Activated CD4-positive, alpha-beta T cell treated with anti-CD3 and anti-CD28 coated beads, Interleukin-2, amount 10 ng/mL, durations not matched to agents 7 days and 5 days (primary cell): ENCODE data around the gene LMTK2. TPM values are rescaled to one million over a fixed set of nuclear protein-coding genes. Genes with fewer than 3 reads are reported as not detected.

Experiments used
- CTCF ChIA-PET: fragments of 350-600 bp; sonication (Branson Sonifier 250); formaldehyde crosslinking; loops from one replicate; lab custom pipeline; 2021; ENCODE audit warnings: antibody characterized with exemption; lab: Charles Lee
- POLR2A ChIA-PET: fragments of 350-600 bp; sonication (Branson Sonifier 250); formaldehyde crosslinking; loops from one replicate; lab custom pipeline; 2021; ENCODE audit warnings: antibody characterized with exemption; lab: Charles Lee
- DNase-seq: peaks from one replicate; pipeline ENCODE4 v3.0.0-alpha.2; 2020
- H3K27ac Mint-ChIP-seq: one replicate; pipeline ENCODE4 v1.8.0; 2021; ENCODE audit warnings: mild to moderate bottlenecking, moderate library complexity, mixed read lengths
- H3K27me3 Mint-ChIP-seq: one replicate; pipeline ENCODE4 v1.8.0; 2021; ENCODE audit warnings: mixed read lengths
- H3K36me3 Mint-ChIP-seq: one replicate; pipeline ENCODE4 v1.8.0; 2021; ENCODE audit warnings: low read depth, mixed read lengths
- H3K4me1 Mint-ChIP-seq: one replicate; pipeline ENCODE4 v1.8.0; 2021; ENCODE audit warnings: mixed read lengths
- H3K4me3 Mint-ChIP-seq: one replicate; pipeline ENCODE4 v1.8.0; 2021; ENCODE audit warnings: mild to moderate bottlenecking, moderate library complexity, mixed read lengths
- H3K9me3 Mint-ChIP-seq: one replicate; pipeline ENCODE4 v1.8.0; 2021; ENCODE audit warnings: mixed read lengths
- total RNA-seq, 2 experiments: library from RNA; stranded (reverse); gene quantifications; one replicate each; pipeline ENCODE4 v1.2.3, GENCODE V29; 2021

LMTK2 gene
- total RNA-seq, 2 experiments from 2014 or later, result 12.8 to 15.5 TPM

DNA sequence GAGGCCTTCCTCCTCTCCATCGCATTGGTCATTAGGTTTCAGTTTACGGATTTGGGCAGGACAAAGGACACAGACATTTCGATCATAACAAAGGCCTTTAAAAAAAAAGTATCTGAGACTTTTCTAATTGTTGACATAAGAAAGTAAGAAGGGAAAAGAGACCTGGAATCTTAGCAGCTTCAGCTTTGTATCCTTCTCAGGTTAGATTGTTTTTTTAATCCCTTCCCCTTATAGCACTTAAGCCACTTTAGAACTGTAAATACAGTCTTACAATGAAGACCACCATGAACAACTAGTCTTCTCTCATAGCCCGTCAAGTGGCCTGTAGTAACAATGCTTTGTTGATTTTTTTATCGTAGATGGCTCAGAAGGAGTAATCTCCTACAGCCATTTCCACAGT is 45.2 kb downstream of the LMTK2 start:
- no peak overlapping the region for H3K27ac Mint-ChIP-seq
- ChIA-PET CTCF (no interaction called here), POLR2A (no interaction called here)
- no peaks in the 10 kb centered on the region for H3K4me1 Mint-ChIP-seq
- no peaks in the 10 kb centered on the region for H3K27me3 Mint-ChIP-seq
- H3K9me3 Mint-ChIP-seq, result no peaks in the 10 kb centered on the region
- no peak overlapping the region for H3K4me3 Mint-ChIP-seq
- H3K36me3 Mint-ChIP-seq, result peaks cover 25% of the 10 kb centered on the region
- no peak for DNase-seq

- Mint-ChIP-seq H3K27ac (no peak overlapping the region), H3K9me3 (no peaks in the 10 kb centered on the region), H3K4me1 (no peaks in the 10 kb centered on the region), H3K4me3 (no peak overlapping the region), H3K36me3 (peaks cover 24% of the 10 kb centered on the region), H3K27me3 (no peaks in the 10 kb centered on the region)
- ChIA-PET CTCF (interaction anchor here (1.1 kb wide), 1 partner anchor 9 kb away, joined by 3 read pairs; no protein-coding TSS in a partner anchor), POLR2A (no interaction called here)
- DNase-seq, result no peak
Measured at GRCh38 chr7:98156700-98157099, 50.0 kb downstream of the LMTK2 start.

DNA sequence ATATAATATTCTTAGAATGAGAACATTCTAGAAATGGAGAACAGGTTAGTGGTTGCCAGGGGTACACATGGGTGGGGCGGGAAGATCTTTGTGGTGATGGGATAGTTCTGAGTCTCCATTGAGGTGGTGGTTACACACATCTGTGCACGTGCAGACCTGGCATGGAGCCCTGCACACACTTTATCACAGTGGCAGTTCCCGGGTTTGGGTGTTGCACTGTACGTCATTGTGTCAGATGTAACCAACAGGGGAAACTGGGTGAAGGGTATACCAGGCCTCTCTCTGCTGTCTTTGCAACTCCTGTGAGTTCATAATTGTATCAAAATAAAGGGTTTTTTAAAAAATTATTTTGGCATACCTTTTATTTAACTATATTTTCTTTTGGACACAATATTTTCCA is 51.1 kb downstream of the LMTK2 start:
- DNase-seq, result no peak
- ChIA-PET CTCF (no interaction called here), POLR2A (no interaction called here)
- no peaks in the 10 kb centered on the region for H3K27me3 Mint-ChIP-seq
- no peaks in the 10 kb centered on the region for H3K4me1 Mint-ChIP-seq
- no peaks in the 10 kb centered on the region for H3K9me3 Mint-ChIP-seq
- no peak overlapping the region for H3K27ac Mint-ChIP-seq
- no peak overlapping the region for H3K4me3 Mint-ChIP-seq
- peaks cover 24% of the 10 kb centered on the region for H3K36me3 Mint-ChIP-seq

DNA sequence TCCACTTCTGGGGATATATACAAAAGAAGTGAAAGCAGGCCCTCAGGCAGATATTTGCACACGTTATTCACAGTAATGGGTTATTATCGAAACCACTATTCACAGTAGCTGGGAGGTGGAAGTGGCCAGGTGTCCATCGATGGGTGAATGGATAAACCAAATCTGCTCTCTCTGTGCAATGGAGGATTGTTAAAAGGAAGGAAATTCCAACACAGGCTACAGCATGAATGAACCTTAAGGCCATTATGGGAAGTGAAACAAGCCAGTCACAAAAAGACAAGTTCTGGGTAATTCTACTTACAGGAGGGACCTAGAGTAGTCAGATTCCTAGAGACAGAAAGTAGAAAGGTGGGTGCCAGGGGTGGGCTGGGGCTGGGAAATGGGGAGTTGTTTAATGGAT is 56.1 kb downstream of the LMTK2 start:
- no peak for DNase-seq
- H3K36me3 Mint-ChIP-seq, result peaks cover 4% of the 10 kb centered on the region
- H3K9me3 Mint-ChIP-seq, result no peaks in the 10 kb centered on the region
- H3K4me3 Mint-ChIP-seq, result no peak overlapping the region
- no peak overlapping the region for H3K27ac Mint-ChIP-seq
- no peaks in the 10 kb centered on the region for H3K27me3 Mint-ChIP-seq
- no peaks in the 10 kb centered on the region for H3K4me1 Mint-ChIP-seq
- ChIA-PET CTCF (interaction anchor here (5.7 kb wide), 1 partner anchor 140 kb away, joined by 29 read pairs; no protein-coding TSS in a partner anchor), POLR2A (no interaction called here)

GRCh38 chr7:98163269-98163668 is 56.6 kb downstream of the LMTK2 start:
- ChIA-PET CTCF (interaction anchor here (5.7 kb wide), 1 partner anchor 141 kb away, joined by 29 read pairs; no protein-coding TSS in a partner anchor), POLR2A (no interaction called here)
- Mint-ChIP-seq H3K27me3 (no peaks in the 10 kb centered on the region), H3K36me3 (peaks cover 4% of the 10 kb centered on the region), H3K4me1 (no peaks in the 10 kb centered on the region), H3K4me3 (no peak overlapping the region), H3K9me3 (no peaks in the 10 kb centered on the region), H3K27ac (no peak overlapping the region)
- DNase-seq, result no peak

DNA sequence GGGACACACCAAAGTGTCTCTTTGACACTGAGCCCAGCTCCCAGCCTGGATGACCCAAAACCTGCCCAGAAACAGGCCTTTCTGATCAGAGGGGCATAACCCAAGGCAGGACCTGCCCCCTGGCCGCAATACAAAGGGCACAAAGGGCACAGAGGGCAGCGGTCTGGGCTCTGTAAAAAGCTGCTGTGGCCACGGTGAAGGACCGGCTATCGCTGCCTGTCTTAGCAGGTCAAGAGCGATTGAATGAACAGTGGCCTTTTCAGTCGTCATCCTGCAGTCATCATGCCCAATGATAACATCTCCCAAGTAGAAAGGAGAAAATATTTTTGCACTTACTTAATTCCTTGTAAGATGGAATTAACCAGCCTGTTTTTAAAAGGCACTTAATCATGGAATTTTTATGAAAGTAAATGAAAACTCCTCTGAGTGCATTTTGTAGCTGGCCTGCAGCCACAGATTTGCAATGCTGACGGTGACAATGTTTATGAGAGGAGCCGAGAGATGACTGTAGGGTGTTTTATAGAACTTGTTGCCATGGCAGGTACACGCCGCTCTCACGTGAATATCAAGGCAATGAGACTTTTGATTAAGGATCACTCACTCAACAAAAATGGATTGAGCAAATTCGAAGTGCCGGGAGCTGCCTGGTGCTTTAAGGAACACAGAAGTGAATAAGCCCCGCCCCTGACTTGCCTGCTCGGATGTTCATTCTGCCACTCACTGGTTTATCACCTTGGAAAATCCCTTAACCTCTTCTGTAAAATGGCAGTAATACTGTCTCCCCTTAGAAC is 57.2 kb downstream of the LMTK2 start:
- no peaks in the 10 kb centered on the region for H3K9me3 Mint-ChIP-seq
- DNase-seq, result no peak
- no peaks in the 10 kb centered on the region for H3K27me3 Mint-ChIP-seq
- ChIA-PET POLR2A (no interaction called here), CTCF (interaction anchor here (1.0 to 5.7 kb wide), 2 partner anchors 58 to 142 kb away, joined by 3 to 29 read pairs; no protein-coding TSS in a partner anchor)
- peaks cover 2% of the 10 kb centered on the region for H3K4me1 Mint-ChIP-seq
- H3K27ac Mint-ChIP-seq, result no peak overlapping the region
- peaks cover 4% of the 10 kb centered on the region for H3K36me3 Mint-ChIP-seq
- H3K4me3 Mint-ChIP-seq, result no peak overlapping the region

- DNase-seq, result peak; percentile 67
- CTCF ChIA-PET, result interaction anchor here (0.5 to 5.7 kb wide), 9 partner anchors 22 to 1400 kb away, joined by 3 to 29 read pairs (median 4); no protein-coding TSS in a partner anchor
- Mint-ChIP-seq H3K4me3 (no peak overlapping the region), H3K9me3 (no peaks in the 10 kb centered on the region), H3K36me3 (no peaks in the 10 kb centered on the region), H3K27me3 (no peaks in the 10 kb centered on the region), H3K27ac (no peak overlapping the region), H3K4me1 (peaks cover 8% of the 10 kb centered on the region)
- POLR2A ChIA-PET, result no interaction called here
Measured at GRCh38 chr7:98165827-98166667, 59.4 kb downstream of the LMTK2 start.

DNA sequence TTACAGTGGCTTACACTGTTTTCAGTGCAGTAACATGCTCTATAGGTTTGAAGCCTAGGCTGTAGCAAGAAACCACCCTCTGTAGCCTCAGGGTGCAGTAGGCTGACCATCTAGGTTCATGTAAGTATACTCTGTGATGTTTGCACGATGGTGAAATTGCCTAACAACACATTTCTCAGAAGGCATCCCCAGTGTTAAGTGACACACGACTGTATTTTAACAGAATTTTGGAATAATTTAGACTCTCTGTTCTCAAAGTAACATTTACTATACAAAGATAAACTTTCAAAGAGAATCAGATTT is 60.0 kb downstream of the LMTK2 start:
- no peaks in the 10 kb centered on the region for H3K36me3 Mint-ChIP-seq
- no peak overlapping the region for H3K27ac Mint-ChIP-seq
- peaks cover 8% of the 10 kb centered on the region for H3K4me1 Mint-ChIP-seq
- POLR2A ChIA-PET, result no interaction called here
- no peaks in the 10 kb centered on the region for H3K27me3 Mint-ChIP-seq
- no peaks in the 10 kb centered on the region for H3K9me3 Mint-ChIP-seq
- CTCF ChIA-PET, result interaction anchor here (0.8 to 5.7 kb wide), 6 partner anchors 33 to 144 kb away, joined by 3 to 29 read pairs (median 6); no protein-coding TSS in a partner anchor
- no peak for DNase-seq
- no peak overlapping the region for H3K4me3 Mint-ChIP-seq

- Mint-ChIP-seq H3K27me3 (no peaks in the 10 kb centered on the region), H3K27ac (peak overlapping the region; percentile 57), H3K36me3 (peaks cover 4% of the 10 kb centered on the region), H3K4me3 (no peak overlapping the region), H3K4me1 (peaks cover 8% of the 10 kb centered on the region), H3K9me3 (no peaks in the 10 kb centered on the region)
- ChIA-PET CTCF (interaction anchor here (0.6 to 3.4 kb wide), 7 partner anchors 19 to 145 kb away, joined by 3 to 55 read pairs (median 5); partner anchors contain the start of gene LMTK2), POLR2A (no interaction called here)
- no peak for DNase-seq
Measured at GRCh38 chr7:98167653-98168052, 61.0 kb downstream of the LMTK2 start.

- H3K27ac Mint-ChIP-seq, result no peak overlapping the region
- H3K4me3 Mint-ChIP-seq, result no peak overlapping the region
- ChIA-PET CTCF (interaction anchor here (0.6 to 3.4 kb wide), 17 partner anchors 19 to 154 kb away, joined by 3 to 55 read pairs (median 4); partner anchors contain the start of gene LMTK2), POLR2A (no interaction called here)
- H3K9me3 Mint-ChIP-seq, result no peaks in the 10 kb centered on the region
- H3K36me3 Mint-ChIP-seq, result peaks cover 5% of the 10 kb centered on the region
- H3K4me1 Mint-ChIP-seq, result peaks cover 8% of the 10 kb centered on the region
- peak; percentile 55 for DNase-seq
- no peaks in the 10 kb centered on the region for H3K27me3 Mint-ChIP-seq
Measured at GRCh38 chr7:98168181-98168903, 61.7 kb downstream of the LMTK2 start.

- Mint-ChIP-seq H3K27me3 (no peaks in the 10 kb centered on the region), H3K27ac (no peak overlapping the region), H3K9me3 (no peaks in the 10 kb centered on the region), H3K4me3 (no peak overlapping the region), H3K36me3 (peaks cover 5% of the 10 kb centered on the region), H3K4me1 (peaks cover 8% of the 10 kb centered on the region)
- DNase-seq, result no peak
- ChIA-PET POLR2A (no interaction called here), CTCF (interaction anchor here (0.6 to 3.4 kb wide), 16 partner anchors 18 to 294 kb away, joined by 3 to 55 read pairs (median 4); partner anchors contain the start of gene LMTK2)
Measured at GRCh38 chr7:98168904-98169621, 62.4 kb downstream of the LMTK2 start.

DNA sequence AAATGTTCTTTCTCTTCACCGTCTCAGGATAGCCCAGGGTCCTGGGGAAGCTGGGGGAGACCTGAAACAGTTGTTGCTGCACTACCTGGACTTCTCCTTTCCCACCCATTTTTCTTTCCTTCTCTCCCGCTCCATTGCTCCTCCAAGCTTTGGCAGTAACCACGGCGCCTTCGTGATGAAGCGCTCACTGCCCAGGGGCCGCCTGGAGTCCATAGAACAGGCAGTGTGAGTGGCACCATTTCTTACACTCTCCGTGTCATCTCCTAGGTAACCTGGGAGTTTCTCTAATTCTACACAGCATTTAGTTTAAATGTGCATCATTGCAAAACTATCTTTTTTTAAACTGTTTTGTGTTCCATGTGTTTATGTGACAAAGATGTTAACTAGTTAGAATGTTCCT is 64.3 kb downstream of the LMTK2 start:
- H3K27ac Mint-ChIP-seq, result no peak overlapping the region

More for the DNA sequence above, 64.3 kb downstream of the LMTK2 start:
- ChIA-PET CTCF (interaction anchor here (0.6 kb wide), 1 partner anchor 26 kb away, joined by 4 read pairs; no protein-coding TSS in a partner anchor), POLR2A (no interaction called here)
- no peaks in the 10 kb centered on the region for H3K9me3 Mint-ChIP-seq
- no peak for DNase-seq
- H3K27me3 Mint-ChIP-seq, result no peaks in the 10 kb centered on the region
- H3K4me3 Mint-ChIP-seq, result no peak overlapping the region
- peaks cover 5% of the 10 kb centered on the region for H3K36me3 Mint-ChIP-seq
- H3K4me1 Mint-ChIP-seq, result peaks cover 8% of the 10 kb centered on the region
